HG03159 (cell line): ENCODE data around the gene CROT.
"Not testable (repeated sequence)": the region's sequence is repeated elsewhere in the genome, so short reads cannot be mapped to it uniquely, and the experiment has no call there.

Source experiments
- ATAC-seq: cut with Tn5 transposase; IDR thresholded peaks from one replicate; pipeline ENCODE4 v1.9.1; 2021; ENCODE audit warnings: mild to moderate bottlenecking, moderate library complexity; ENCODE audit not compliant: unreplicated experiment

Gene CROT, protein sequence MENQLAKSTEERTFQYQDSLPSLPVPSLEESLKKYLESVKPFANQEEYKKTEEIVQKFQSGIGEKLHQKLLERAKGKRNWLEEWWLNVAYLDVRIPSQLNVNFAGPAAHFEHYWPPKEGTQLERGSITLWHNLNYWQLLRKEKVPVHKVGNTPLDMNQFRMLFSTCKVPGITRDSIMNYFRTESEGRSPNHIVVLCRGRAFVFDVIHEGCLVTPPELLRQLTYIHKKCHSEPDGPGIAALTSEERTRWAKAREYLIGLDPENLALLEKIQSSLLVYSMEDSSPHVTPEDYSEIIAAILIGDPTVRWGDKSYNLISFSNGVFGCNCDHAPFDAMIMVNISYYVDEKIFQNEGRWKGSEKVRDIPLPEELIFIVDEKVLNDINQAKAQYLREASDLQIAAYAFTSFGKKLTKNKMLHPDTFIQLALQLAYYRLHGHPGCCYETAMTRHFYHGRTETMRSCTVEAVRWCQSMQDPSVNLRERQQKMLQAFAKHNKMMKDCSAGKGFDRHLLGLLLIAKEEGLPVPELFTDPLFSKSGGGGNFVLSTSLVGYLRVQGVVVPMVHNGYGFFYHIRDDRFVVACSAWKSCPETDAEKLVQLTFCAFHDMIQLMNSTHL

GRCh38 chr7:87345166-87345927 is at the start of gene CROT:
CROT (plus strand) TSS chr7:87345664; CDS start chr7:87349069, 3,405 bp downstream.
- peak; percentile 97 for ATAC-seq

- ATAC-seq, result no peak
Measured at GRCh38 chr7:87300756-87301155, 44.7 kb upstream of the CROT start.

DNA sequence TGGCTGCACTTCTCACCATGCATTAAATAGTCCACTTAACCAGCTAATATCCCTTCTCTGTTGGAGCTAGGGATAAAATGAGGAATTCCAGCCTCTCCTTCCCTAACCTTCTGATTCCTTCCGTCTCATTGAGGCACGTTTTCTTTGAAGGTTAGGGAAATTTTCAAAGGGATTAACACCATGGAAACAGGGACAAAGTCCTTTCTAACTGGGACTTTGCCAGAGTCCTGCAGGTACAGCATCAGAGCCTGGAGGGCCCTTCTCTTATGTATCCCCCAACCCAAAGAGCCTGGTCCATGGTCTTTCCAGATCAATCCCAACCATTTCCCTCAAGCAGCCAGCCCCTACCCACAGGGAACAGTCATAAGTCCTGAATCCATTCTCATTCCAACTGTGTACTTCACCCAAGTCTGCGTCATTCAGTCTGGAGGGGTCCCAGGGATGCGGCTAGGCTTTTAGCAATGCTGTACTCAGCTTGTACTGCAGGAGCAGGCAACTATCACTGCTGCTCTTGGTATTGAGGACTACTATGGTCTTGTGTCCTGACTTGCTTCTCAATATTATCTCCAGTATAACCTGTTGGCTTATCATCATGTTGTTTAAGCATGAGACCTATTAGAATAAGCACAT is 34.6 kb upstream of the CROT start:
- no peak for ATAC-seq

DNA sequence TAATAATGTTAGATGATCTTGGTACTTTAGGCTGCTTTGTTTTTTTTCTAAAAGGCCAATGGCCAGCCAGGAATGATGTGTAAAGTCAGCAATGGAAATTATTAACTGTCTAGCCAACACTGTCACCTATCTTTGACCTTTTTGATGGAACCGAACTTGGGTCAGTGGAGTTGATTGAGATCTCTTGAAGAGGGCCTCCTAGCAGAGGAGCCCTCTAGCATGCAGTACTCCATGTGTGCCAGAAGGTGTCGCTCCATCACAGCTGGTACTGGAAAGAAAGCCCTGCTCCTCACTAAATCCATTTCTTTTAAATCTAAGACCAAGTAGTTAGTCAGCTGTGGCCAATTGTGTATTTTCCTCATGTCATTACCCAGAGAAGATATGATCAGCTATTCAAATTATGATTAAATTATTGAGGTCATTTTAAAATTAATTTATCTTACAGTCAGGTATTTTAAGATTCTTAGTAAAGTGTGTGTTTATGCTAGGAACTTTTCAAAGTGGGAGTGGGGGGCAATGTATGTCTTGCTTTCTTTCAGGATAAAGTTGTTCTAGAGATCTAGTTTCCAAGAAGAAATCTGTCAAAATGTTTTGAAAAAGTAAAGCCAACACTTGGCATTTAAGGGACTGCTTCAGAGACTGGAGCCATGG is 33.1 kb upstream of the CROT start:
- peak; percentile 81 for ATAC-seq

DNA sequence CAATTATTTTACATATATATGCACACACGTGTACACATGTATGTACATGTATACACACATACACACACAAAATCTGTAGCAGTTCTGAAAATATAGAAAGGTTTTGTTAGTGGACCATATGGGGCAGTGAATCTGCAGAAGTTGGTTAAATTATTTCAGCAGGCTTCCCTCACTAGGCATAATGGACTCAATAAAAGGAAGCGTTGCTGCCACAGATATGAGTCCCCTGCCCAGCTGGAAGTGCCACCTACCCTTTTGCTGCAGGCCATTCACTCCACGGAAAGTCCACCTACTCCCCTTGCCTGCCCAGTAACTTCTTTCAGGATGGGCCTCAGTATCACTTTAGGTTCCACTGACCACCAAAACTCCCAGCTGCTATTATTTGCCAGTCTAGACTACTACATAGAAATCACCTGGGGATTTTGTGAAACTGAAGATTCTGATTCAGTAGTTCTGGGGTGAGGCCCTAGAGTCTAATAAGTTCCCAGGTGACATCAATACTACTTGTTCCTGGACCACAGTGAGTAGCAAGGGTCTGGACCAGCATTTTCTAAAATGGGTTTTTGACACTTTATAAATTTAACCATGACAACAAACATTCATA is 29.3 kb upstream of the CROT start:
- peak; percentile 59 for ATAC-seq

DNA sequence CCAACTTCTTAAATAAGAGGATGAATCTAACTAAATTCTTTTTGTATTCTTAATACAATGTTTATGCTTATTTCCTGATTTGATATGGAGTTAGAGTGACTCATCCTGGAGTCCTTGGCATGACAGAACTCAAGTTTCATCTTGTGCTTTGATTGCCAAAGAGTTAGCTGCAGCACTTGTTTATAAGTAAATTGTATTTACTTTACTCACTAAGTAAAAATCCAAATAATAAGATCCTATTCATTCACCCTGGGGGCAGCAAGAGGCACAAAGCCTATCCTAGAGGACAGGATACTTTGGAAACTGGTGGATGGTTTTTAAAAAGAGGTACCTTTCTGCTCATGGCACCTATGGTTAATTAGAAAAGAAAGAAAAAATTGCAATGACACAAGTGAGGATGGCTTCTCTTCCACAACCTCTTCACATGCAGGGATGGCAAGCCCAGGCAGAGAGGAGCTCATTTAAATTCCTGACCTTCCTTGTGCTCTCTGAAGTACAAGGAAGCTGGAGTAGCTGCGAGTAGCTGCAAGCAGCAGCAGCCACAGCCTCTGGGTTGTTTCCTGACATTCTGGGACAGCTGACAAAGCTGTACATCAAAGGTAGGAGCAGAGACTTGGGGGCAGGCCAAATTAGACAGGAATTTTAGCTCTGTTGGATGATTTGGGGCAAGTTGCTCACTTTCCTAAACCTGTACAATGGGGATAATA is 28.5 kb upstream of the CROT start:
- no peak for ATAC-seq

- ATAC-seq, result no peak
Measured at GRCh38 chr7:87317691-87318245, 27.7 kb upstream of the CROT start.

DNA sequence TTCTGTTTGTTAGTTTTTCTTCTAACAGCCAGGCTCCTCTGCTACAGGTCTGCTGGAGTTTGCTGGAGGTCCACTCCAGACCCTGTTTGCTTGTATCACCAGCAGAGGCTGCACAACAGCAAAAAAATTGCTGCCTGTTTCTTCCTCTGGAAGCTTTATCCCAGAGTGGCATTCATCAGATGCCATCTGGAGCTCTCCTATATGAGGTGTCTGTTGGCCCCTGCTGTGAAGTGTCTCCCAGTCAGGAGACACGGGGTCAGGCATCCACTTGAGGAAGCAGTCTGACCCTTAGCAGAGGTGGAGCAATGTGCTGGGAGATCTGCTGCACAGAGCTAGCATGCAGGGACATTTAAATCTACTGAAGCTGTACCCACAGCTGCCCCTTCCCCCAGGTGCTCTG is 26.7 kb upstream of the CROT start:
- ATAC-seq, result no peak

GRCh38 chr7:87319154-87319581 is 26.3 kb upstream of the CROT start:
- ATAC-seq, result not testable (repeated sequence)

DNA sequence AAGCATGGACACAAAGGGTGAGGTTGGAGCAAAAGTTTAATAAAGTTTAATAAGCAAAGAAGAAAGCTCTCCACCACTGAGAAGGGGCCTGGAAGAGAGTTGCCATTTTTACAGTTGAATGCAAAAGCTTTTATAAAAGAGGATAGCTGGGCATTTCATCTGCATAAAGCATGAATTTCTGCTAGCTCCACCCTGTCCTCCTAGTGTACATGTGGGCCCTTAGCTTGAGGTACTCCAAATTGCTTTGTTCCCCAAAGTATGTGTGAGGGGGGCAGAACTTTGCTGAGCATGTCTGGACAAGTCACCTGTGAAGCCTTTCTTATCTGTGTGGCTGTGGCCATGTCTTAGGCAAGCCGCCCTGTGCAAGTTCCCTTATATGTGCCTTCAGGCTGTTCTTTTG is 22.6 kb upstream of the CROT start:
- no peak for ATAC-seq

GRCh38 chr7:87325576-87326370 is 19.7 kb upstream of the CROT start:
- no peak for ATAC-seq

GRCh38 chr7:87328281-87328680 is 17.2 kb upstream of the CROT start:
- no peak for ATAC-seq

- ATAC-seq, result no peak
Measured at GRCh38 chr7:87330316-87330715, 15.1 kb upstream of the CROT start.

DNA sequence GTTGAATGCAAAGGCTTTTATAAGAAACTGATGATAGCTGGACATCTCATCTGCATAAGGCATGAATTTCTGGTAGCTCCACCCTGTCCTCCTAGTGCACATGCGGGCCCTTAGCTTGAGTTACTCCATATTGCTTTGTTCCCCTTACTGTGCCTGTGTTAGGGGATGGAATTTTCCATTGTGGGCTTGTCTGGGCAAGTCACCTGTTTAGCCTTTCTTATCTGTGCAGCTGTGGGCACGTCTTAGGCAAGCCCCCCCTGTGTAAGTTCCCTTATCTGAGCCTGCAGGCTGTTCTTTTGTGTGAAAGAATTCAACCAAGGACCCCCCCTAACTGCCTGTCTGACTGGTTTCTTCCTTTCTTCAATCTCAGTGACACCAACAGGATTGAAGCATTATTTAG is 14.5 kb upstream of the CROT start:
- ATAC-seq, result no peak

- ATAC-seq, result no peak
Measured at GRCh38 chr7:87331687-87332252, 13.7 kb upstream of the CROT start.

DNA sequence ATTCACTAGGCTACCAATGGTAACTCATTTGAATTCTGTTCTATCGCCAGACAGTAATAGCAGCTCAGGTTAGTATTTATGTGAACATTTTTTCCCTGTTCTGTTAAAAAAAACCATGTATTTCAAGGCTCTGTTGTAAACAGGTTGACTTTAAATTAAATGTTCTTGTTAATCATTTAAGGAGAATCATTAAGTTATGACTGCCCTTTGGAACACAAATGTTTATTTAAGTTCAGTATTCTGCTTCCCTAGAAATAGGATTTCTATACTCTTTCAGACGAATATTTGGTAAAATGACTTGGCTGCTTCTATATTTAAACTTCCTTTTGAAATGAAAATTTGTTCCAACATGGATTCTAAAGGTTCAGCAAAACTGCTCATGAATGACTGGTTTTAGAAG is 13.1 kb upstream of the CROT start:
- ATAC-seq, result no peak

- no peak for ATAC-seq
Measured at GRCh38 chr7:87336136-87336535, 9.3 kb upstream of the CROT start.

- no peak for ATAC-seq
Measured at GRCh38 chr7:87337331-87337730, 8.1 kb upstream of the CROT start.
